ENCODE measurements around the gene PTGIR.

Gene PTGIR, protein sequence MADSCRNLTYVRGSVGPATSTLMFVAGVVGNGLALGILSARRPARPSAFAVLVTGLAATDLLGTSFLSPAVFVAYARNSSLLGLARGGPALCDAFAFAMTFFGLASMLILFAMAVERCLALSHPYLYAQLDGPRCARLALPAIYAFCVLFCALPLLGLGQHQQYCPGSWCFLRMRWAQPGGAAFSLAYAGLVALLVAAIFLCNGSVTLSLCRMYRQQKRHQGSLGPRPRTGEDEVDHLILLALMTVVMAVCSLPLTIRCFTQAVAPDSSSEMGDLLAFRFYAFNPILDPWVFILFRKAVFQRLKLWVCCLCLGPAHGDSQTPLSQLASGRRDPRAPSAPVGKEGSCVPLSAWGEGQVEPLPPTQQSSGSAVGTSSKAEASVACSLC

GRCh38 chr19:46624958-46625661 lies at the start of gene PTGIR:
PTGIR (minus strand) TSS chr19:46625089; CDS start chr19:46624225, 864 bp downstream.
- peak within 1 kb of the TSS; percentile 90 for H3K4me3 Mint-ChIP-seq
- peaks cover 74% of the 10 kb centered on the region for H3K4me1 Mint-ChIP-seq
- H3K36me3 Mint-ChIP-seq: peaks cover 45% of the 10 kb centered on the region
- H3K9me3 Mint-ChIP-seq: no peaks in the 10 kb centered on the region
- peak; percentile 57 for ATAC-seq
- peak within 1 kb of the TSS; percentile 86 for H3K27ac Mint-ChIP-seq
- no peaks in the 10 kb centered on the region for H3K27me3 Mint-ChIP-seq

DNA sequence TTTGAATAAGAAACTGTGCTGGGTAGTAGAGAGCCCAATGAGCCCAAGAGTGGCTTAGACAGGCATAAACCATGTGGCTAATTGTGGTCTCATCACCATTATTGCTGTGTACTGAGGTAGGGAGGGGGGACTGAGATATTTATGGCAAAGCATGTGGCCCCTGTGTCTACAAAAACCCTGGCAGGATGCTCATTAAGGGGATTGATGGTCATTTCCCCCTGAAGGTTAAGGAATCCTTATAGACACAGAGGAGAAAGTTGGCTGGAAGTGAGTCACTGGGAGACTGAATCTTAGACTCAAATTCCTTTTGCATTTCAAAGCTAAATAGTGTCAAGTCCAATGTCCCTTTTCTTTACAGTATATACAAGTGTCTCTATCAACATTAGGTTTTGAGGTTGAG lies 45.9 kb upstream of the PTGIR start:
- Mint-ChIP-seq H3K4me1 (no peaks in the 10 kb centered on the region), H3K4me3 (no peak overlapping the region), H3K27ac (no peak overlapping the region), H3K27me3 (no peaks in the 10 kb centered on the region), H3K9me3 (peaks cover 3% of the 10 kb centered on the region), H3K36me3 (peaks cover 41% of the 10 kb centered on the region)
- no peak for ATAC-seq

DNA sequence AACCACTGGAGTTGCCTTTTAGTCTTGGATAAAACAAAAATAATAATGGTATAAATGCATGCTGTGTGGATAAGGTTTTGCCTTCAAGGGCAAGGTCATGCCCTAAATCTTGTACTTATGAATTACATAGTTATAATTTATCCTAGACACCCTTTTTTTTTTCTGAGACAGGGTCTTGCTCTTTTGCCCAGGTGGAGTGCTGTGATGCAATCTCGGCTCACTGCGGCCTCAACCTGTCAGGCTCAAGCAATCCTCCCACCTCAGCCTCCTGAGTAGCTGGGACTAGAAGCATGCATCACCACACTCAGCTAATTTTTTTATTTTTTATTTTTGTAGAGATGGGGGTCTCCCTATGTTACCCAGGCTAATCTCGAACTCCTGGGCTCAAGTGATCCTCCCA lies 43.8 kb upstream of the PTGIR start:
- no peak overlapping the region for H3K27ac Mint-ChIP-seq
- peaks cover 19% of the 10 kb centered on the region for H3K36me3 Mint-ChIP-seq
- no peak overlapping the region for H3K4me3 Mint-ChIP-seq
- peaks cover 5% of the 10 kb centered on the region for H3K27me3 Mint-ChIP-seq
- ATAC-seq: no peak
- H3K9me3 Mint-ChIP-seq: peaks cover 3% of the 10 kb centered on the region
- H3K4me1 Mint-ChIP-seq: no peaks in the 10 kb centered on the region

DNA sequence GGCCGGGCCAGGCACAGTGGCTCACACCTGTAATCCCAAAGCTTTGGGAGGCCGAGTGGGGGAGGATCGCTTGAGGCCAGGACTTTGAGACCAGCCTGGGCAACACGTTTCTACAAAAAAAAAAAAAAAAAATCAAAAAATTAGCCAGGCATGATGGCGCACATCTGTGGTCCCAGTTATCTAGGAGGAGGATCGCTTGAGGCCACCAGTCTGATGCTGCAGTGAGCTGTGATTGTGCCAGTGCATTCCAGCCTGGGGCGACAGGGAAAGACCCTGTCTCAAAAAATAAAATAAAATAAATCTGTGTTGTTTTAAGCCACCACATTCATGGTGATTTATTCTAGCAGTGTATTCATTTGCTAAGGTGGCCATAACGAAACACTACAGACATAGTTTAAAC lies 40.2 kb upstream of the PTGIR start:
- H3K27me3 Mint-ChIP-seq: peaks cover 19% of the 10 kb centered on the region
- no peaks in the 10 kb centered on the region for H3K36me3 Mint-ChIP-seq
- H3K27ac Mint-ChIP-seq: no peak overlapping the region
- no peak overlapping the region for H3K4me3 Mint-ChIP-seq
- H3K4me1 Mint-ChIP-seq: peaks cover 9% of the 10 kb centered on the region
- ATAC-seq: no peak
- peaks cover under 1% of the 10 kb centered on the region for H3K9me3 Mint-ChIP-seq

DNA sequence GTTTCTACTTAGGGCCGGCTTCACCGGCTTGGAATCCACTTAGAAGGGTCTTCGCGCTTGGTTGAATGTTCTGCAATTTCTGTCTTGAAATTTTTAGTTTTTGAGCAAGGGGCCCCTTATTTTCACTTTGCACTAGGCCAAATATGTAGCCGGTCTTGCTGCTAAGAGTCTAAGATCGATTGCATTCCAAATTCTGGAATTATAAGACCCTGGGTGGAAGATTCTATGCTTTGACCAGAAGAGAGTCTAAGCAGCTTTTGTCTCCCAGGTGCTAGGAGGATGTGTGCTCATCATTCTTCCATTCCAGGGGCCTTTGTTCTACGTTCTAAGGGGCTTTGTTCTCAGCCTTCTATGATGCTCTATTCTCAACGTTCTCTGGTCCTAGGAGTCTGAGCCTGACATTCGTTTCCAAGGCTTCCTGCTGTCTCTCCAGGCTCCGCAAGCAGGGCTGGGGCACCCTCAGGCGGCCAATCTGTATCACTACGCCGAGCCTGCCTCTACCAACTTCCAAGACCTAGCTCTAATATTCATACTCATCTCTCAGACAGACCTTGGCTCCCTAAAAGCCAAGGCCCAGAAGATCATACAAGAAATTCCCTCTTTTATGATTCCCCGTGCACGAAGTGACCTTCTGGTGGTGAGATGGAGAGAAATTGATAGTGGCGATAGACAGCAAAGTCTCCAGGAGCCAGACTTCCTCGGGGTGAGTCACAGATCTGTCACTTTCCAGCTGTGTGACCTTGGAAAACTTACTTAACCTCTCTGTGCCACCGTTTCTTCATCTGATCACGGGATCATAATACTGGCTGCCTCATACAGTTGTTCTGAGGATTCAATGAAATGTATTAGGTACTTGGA lies 37.1 kb upstream of the PTGIR start:
- Mint-ChIP-seq H3K27me3 (peaks cover 44% of the 10 kb centered on the region), H3K4me1 (peaks cover 22% of the 10 kb centered on the region), H3K27ac (peak overlapping the region; percentile 28), H3K36me3 (no peaks in the 10 kb centered on the region), H3K9me3 (no peaks in the 10 kb centered on the region), H3K4me3 (peak overlapping the region; percentile 72)
- ATAC-seq: peak; percentile 63

DNA sequence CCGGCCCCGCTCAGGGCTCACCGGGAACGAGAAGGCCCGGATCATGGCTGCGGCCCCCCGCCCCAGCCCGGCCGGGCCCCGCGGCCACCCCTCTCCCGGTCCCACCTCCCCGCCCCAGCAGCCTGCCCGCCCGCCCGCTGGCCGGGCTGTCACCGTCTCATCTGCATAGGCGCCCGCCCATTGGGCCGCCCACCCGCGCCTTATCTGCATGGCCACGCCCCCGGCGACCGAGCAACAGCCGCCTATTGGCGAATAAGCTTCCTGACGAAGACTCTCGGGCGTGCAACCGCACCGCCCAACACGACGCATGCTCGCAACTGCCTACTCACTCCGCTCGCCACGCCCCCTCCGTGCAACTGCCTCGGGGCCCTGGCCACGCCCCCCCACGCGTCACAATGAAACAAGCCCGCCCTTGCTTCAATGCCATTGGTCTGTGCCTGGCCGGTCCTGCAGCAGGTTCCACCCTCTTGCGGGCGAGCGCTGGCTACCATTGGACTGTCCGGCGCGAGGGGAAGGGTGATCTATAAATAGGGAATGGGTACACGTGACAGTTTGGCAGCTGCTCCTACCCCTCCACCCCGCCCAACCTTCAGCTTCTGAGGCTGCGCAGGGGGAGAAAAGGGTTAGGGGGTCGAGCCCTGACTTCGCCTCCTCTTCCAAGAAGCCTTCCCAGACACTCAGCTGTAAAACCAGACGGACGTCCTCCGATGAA lies 36.3 kb upstream of the PTGIR start, which contains the start of gene DACT3:
TSS of gene DACT3 (minus strand) at position 163 of the 712 bp plus-strand sequence. CDS start at position 45, 118 bp downstream.
- H3K4me1 Mint-ChIP-seq: peaks cover 22% of the 10 kb centered on the region
- H3K27me3 Mint-ChIP-seq: peaks cover 49% of the 10 kb centered on the region
- H3K9me3 Mint-ChIP-seq: no peaks in the 10 kb centered on the region
- no peaks in the 10 kb centered on the region for H3K36me3 Mint-ChIP-seq
- ATAC-seq: peak; percentile 97
- peak within 1 kb of the TSS; percentile 28 for H3K27ac Mint-ChIP-seq
- peak within 1 kb of the TSS; percentile 72 for H3K4me3 Mint-ChIP-seq

GRCh38 chr19:46660551-46661019 lies 35.7 kb upstream of the PTGIR start:
- no peak for ATAC-seq
- peak overlapping the region; percentile 28 for H3K27ac Mint-ChIP-seq
- H3K27me3 Mint-ChIP-seq: peaks cover 49% of the 10 kb centered on the region

DNA sequence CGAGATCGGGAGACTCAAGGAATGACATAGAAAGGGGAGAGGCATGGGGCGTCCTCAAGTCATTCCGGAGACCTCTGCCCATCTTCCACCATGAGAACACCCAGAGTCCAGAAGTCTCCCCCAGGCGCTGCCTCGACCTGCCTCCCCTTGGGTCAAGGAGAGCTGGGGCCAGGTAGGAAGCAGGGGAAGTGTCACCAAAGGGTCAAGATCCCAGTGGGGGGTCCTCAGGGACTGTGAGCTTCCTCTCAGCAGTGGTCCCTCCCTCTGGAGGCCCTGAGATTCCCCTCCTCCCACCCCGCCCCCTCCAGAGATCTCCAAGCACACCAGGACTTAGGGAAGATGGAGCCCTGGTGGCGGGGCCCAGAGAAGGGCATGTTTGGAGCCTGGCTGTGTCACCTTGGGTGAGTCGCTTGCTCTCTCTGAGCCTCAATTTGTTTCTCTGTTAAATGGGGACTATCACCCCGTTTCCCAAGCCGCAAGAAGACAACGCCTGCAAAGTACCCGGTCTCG lies 35.2 kb upstream of the PTGIR start:
- Mint-ChIP-seq H3K27ac (peak overlapping the region; percentile 8), H3K4me1 (peaks cover 26% of the 10 kb centered on the region), H3K36me3 (no peaks in the 10 kb centered on the region), H3K9me3 (no peaks in the 10 kb centered on the region), H3K27me3 (peaks cover 54% of the 10 kb centered on the region), H3K4me3 (peak overlapping the region; percentile 72)
- no peak for ATAC-seq

More at GRCh38 chr19:46660551-46661019, 35.7 kb upstream of the PTGIR start:
- Mint-ChIP-seq H3K4me3 (peak overlapping the region; percentile 72), H3K36me3 (no peaks in the 10 kb centered on the region), H3K4me1 (peaks cover 22% of the 10 kb centered on the region), H3K9me3 (no peaks in the 10 kb centered on the region)

DNA sequence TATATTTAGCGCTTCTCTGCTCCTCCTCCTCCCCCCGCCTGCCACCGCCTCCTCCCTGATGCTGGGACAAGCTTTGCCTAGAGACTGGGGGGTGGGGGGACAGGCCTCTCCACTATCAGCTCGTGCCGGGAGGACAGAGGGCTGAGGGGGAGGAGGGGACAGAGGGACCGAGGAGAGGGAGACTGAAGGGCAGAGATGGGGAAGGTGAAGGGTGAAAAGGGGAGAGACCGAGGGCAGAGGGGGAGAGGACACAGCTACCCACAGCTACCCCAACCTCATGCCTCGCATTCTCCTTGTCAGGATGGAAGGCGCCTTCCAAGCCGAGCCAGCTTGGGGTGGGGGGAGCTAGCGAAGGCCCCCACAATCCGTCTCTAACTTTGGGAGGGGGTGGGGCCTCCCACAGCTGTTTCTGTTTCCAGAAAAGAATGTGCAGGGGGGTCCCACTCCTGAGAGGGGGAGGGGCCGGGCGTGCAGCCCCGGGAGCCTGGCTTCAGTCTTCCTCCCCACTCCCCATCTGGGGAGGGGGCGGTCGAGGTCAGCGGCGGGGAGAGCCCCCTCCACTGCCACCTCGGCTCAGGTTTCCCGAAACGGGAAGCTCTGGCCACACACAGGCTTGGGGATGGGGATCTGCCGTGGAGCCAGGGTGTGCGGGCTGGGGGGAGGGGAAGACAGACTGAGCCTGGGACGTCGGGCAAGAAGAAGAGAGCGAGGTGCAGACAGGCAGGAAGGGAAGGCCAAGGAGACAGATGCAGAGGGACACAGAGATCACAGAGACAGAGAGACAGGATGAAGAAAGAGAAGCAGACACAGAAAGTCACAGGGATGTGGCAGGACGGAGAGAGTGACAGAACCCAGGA lies 34.5 kb upstream of the PTGIR start:
- Mint-ChIP-seq H3K9me3 (no peaks in the 10 kb centered on the region), H3K36me3 (no peaks in the 10 kb centered on the region), H3K4me3 (peak overlapping the region; percentile 72), H3K27ac (peak overlapping the region; percentile 8), H3K27me3 (peaks cover 61% of the 10 kb centered on the region), H3K4me1 (peaks cover 29% of the 10 kb centered on the region)
- ATAC-seq: no peak

DNA sequence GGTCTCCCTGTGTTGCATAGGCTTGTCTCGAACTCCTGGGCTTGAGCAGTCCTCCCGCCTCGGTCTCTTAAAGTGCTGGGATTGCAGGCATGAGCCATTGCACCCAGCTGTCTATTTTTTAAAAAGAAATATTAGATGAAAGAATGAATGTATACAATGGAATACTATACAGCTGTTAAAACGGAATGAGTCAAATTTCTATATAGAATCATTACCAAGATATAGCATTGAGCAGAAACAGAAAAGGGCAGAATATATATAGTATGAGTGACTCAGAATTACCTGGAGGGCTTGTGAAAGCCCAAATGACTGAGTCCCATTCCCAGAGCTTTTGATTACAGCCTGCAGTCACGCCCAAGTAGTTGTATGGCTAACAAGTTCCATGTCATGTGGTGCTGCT lies 31.7 kb upstream of the PTGIR start:
- Mint-ChIP-seq H3K27me3 (peaks cover 67% of the 10 kb centered on the region), H3K4me3 (no peak overlapping the region), H3K4me1 (peaks cover 23% of the 10 kb centered on the region), H3K9me3 (no peaks in the 10 kb centered on the region), H3K36me3 (no peaks in the 10 kb centered on the region), H3K27ac (no peak overlapping the region)
- no peak for ATAC-seq

GRCh38 chr19:46654621-46655152 lies 29.8 kb upstream of the PTGIR start:
- no peaks in the 10 kb centered on the region for H3K9me3 Mint-ChIP-seq
- peaks cover 17% of the 10 kb centered on the region for H3K4me1 Mint-ChIP-seq
- ATAC-seq: no peak
- H3K27me3 Mint-ChIP-seq: peaks cover 79% of the 10 kb centered on the region
- H3K4me3 Mint-ChIP-seq: no peak overlapping the region
- peaks cover 5% of the 10 kb centered on the region for H3K36me3 Mint-ChIP-seq
- H3K27ac Mint-ChIP-seq: no peak overlapping the region

DNA sequence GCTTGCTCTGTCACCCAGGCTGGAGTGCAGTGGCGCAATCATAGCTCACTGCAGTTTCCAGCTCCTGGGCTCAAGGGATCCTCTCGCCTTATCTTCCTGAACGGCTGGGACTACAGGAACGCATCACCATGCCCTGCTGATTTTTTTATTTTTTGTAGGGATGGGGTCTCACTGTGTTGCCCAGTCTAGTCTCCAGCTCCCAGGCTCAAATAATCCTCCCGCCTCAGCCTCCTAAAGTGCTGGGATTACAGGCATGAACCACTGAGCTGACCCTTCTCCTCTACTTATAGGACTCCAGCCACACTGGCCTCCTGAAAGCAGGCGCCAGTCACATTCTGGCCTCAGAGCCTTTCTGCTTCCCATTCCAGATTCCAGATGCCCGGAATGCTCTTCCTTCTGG lies 25.6 kb upstream of the PTGIR start:
- Mint-ChIP-seq H3K36me3 (peaks cover 13% of the 10 kb centered on the region), H3K4me3 (no peak overlapping the region), H3K27ac (no peak overlapping the region), H3K4me1 (peaks cover 16% of the 10 kb centered on the region), H3K9me3 (peaks cover 6% of the 10 kb centered on the region), H3K27me3 (peaks cover 77% of the 10 kb centered on the region)
- no peak for ATAC-seq
